KMS-11 (cell line): ENCODE results near the gene MYBPC2.

Experiments
- H2AFZ ChIP-seq: fragments of 200-600 bp; sonication (generic); 2 replicates; pipeline ENCODE4 v1.6.1; 2016; ENCODE audit warnings: antibody characterized with exemption, mixed run types, low read depth
- H3K27ac ChIP-seq: fragments of 200-600 bp; sonication (generic); 2 replicates; pipeline ENCODE4 v1.6.1; 2016; ENCODE audit warnings: mild to moderate bottlenecking, mixed run types
- H3K27me3 ChIP-seq: fragments of 200-600 bp; sonication (generic); 2 replicates; pipeline ENCODE4 v1.6.1; 2017; ENCODE audit warnings: mild to moderate bottlenecking, low read depth, mixed run types, moderate library complexity; ENCODE audit not compliant: insufficient read depth
- H3K36me3 ChIP-seq: fragments of 200-600 bp; sonication (generic); 2 replicates; pipeline ENCODE4 v1.6.1; 2017; ENCODE audit warnings: mild to moderate bottlenecking, mixed run types; ENCODE audit not compliant: insufficient read depth
- H3K4me1 ChIP-seq: fragments of 200-600 bp; sonication (generic); 2 replicates; pipeline ENCODE4 v1.6.1; 2016; ENCODE audit warnings: mild to moderate bottlenecking, low read depth, mixed run types; ENCODE audit not compliant: poor library complexity, severe bottlenecking
- H3K4me2 ChIP-seq: fragments of 200-600 bp; sonication (generic); 2 replicates; pipeline ENCODE4 v1.7.0; 2016; ENCODE audit warnings: mild to moderate bottlenecking, mixed run types
- H3K4me3 ChIP-seq: fragments of 200-600 bp; sonication (generic); IDR thresholded peaks from 2 replicates; pipeline ENCODE4 v1.6.1; 2017; ENCODE audit warnings: low read depth, low read length, mixed read lengths; ENCODE audit not compliant: insufficient read depth
- H3K79me2 ChIP-seq: fragments of 200-600 bp; sonication (generic); 2 replicates; pipeline ENCODE4 v1.6.1; 2016; ENCODE audit warnings: low read depth, mixed run types; ENCODE audit not compliant: insufficient read depth
- H3K9ac ChIP-seq: fragments of 200-600 bp; sonication (generic); 2 replicates; pipeline ENCODE4 v1.6.1; 2016; ENCODE audit warnings: mild to moderate bottlenecking, mixed run types
- H4K20me1 ChIP-seq: fragments of 200-600 bp; sonication (generic); 2 replicates; pipeline ENCODE4 v1.6.1; 2016; ENCODE audit warnings: mild to moderate bottlenecking, mixed run types; ENCODE audit not compliant: insufficient read depth
- TF ChIP-seq, protein P1 (sequence below): fragments of 200-600 bp; sonication (generic); conservative IDR thresholded peaks from 2 replicates; pipeline ENCODE4 v1.6.1; 2017; ENCODE audit warnings: low read depth, mild to moderate bottlenecking, antibody characterized with exemption, low read length, moderate library complexity, mixed read lengths

The MYBPC2 gene

DNA sequence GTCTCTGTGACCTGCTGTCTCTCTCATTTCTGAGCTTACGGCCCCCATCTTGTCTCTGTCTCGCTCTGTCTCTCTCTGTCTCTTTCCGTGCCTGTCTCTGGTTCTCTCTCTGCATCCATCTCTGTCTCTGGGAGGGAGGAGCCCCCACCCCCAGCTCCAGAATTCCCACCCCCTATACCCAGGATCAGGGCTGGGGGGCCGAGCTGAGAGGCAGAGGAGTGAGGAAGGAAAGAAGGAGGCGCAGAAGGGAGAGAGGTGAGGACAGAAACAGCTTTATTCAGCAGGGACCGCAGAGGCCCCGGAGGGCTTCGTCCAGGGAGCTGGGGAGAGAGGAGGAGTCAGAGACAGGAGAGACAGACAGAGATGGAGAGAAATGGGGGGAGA, 64.3 kb downstream of the MYBPC2 start:
- no peaks in the 10 kb centered on the region for H3K79me2 ChIP-seq
- H3K36me3 ChIP-seq = no peaks in the 10 kb centered on the region
- TF ChIP-seq, protein P1, sequence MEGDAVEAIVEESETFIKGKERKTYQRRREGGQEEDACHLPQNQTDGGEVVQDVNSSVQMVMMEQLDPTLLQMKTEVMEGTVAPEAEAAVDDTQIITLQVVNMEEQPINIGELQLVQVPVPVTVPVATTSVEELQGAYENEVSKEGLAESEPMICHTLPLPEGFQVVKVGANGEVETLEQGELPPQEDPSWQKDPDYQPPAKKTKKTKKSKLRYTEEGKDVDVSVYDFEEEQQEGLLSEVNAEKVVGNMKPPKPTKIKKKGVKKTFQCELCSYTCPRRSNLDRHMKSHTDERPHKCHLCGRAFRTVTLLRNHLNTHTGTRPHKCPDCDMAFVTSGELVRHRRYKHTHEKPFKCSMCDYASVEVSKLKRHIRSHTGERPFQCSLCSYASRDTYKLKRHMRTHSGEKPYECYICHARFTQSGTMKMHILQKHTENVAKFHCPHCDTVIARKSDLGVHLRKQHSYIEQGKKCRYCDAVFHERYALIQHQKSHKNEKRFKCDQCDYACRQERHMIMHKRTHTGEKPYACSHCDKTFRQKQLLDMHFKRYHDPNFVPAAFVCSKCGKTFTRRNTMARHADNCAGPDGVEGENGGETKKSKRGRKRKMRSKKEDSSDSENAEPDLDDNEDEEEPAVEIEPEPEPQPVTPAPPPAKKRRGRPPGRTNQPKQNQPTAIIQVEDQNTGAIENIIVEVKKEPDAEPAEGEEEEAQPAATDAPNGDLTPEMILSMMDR = no peak
- no peak overlapping the region for H2AFZ ChIP-seq
- no peak overlapping the region for H3K9ac ChIP-seq
- H4K20me1 ChIP-seq = no peaks in the 10 kb centered on the region
- no peaks in the 10 kb centered on the region for H3K4me1 ChIP-seq
- no peaks in the 10 kb centered on the region for H3K27me3 ChIP-seq
- H3K4me3 ChIP-seq = no peak overlapping the region
- no peak overlapping the region for H3K27ac ChIP-seq
- no peak overlapping the region for H3K4me2 ChIP-seq

DNA sequence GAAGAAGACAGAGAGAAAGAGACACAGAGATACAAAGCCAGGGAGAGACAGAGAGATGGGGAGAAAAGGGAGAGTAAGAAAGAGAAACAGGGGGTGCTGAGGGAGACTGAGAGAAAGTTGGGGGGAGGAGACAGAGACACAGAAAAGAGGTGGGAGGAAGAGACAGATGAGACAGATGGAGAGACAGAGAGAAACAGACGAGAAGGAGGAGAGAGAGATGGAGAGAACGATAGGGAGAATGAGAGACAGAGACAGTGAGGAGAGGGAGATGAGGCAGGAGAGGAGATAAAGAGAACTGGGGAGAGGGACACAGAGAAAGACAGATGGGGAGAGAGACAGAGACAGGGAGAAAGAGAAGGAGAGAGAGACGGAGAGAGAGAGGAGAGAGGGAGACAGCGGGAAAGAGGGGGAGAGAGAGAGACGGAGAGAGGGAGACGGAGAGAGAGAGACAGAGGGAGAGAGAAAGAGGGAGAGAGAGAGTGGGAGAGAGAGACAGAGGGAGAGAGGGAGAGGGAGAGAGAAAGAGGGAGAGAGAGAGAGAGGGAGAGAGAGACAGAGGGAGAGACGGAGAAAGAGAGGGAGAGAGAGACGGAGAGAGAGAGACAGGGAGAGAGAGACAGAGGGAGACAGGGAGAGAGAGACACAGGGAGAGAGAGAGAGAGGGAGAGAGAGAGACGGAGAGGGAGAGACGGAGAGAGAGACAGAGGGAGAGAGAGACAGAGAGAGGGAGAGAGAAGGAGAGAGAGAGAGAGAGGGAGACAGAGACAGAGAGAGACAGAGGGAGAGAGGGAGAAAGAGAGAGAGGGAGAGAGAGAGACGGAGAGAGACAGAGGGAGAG, 65.7 kb downstream of the MYBPC2 start:
- H3K4me1 ChIP-seq = no peaks in the 10 kb centered on the region
- H4K20me1 ChIP-seq = no peaks in the 10 kb centered on the region
- H3K36me3 ChIP-seq = no peaks in the 10 kb centered on the region
- no peaks in the 10 kb centered on the region for H3K27me3 ChIP-seq
- TF ChIP-seq, protein P1 = no peak
- H3K9ac ChIP-seq = no peak overlapping the region
- H3K4me3 ChIP-seq = no peak overlapping the region
- no peak overlapping the region for H2AFZ ChIP-seq
- no peaks in the 10 kb centered on the region for H3K79me2 ChIP-seq
- no peak overlapping the region for H3K27ac ChIP-seq
- no peak overlapping the region for H3K4me2 ChIP-seq

DNA sequence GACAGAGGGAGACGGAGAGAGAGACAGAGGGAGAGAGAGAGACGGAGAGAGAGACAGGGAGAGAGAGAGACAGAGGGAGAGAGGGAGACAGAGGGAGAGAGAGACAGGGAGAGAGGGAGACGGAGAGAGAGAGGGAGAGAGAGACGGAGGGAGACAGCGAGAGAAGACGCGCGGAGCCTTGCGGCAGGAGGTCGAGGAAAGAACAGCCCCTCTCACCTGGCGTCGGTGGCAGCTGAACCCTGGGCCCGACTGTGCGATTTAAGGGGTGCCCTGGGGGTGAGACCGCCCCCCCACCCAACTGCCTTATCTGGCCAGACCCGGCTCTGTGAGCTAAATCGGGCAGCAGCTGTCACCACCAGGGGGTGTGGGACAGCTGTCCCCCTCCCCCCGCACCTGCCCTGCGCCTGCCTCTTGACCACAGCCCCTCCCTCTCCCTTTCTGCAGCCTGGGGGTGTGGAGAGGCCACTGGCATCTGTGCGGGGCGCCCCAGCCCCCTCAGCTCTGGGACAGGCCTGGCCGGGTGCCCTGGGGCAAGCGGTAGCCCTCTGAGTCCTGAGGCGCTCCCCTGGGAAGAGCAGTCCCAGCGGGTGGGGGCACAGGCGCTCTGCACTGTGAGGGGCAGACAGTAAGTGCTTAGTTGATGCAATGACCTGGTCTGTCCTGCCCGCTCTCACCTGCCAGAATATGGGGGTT, 67.5 kb downstream of the MYBPC2 start:
- H3K9ac ChIP-seq = no peak overlapping the region
- no peaks in the 10 kb centered on the region for H4K20me1 ChIP-seq
- no peaks in the 10 kb centered on the region for H3K79me2 ChIP-seq
- no peak overlapping the region for H3K4me2 ChIP-seq
- no peak overlapping the region for H3K27ac ChIP-seq
- TF ChIP-seq, protein P1 = no peak
- H3K4me3 ChIP-seq = no peak overlapping the region
- H2AFZ ChIP-seq = no peak overlapping the region
- no peaks in the 10 kb centered on the region for H3K4me1 ChIP-seq
- no peaks in the 10 kb centered on the region for H3K27me3 ChIP-seq
- no peaks in the 10 kb centered on the region for H3K36me3 ChIP-seq

DNA sequence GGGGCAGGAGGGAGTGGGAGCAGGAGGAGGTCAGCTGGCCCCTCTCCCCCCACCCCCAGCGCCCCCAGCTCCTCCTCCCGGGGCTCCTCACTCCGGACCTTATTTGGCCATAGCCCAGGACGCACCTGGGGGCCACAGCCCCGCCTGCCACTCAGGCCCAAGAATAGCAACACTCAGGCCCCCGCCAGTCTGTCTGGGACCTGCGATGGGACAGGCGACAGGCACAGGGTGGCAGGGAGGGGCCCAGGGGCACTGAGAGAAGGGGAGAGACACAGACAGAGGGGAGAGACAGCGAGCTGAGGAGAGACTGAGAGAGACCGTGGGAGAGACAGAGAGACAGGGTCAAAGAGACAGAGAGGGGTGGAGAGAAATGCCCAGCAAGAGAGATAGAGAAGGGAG, 68.1 kb downstream of the MYBPC2 start:
- Histone ChIP-seq H3K9ac (no peak overlapping the region), H3K27ac (no peak overlapping the region), H2AFZ (no peak overlapping the region), H3K79me2 (no peaks in the 10 kb centered on the region), H3K4me3 (no peak overlapping the region), H3K4me1 (no peaks in the 10 kb centered on the region), H3K36me3 (no peaks in the 10 kb centered on the region), H4K20me1 (no peaks in the 10 kb centered on the region), H3K27me3 (no peaks in the 10 kb centered on the region), H3K4me2 (no peak overlapping the region)
- TF ChIP-seq, protein P1 = no peak
